H9 (cell line): ENCODE results near the gene ADAM19. TPM values are rescaled to one million over a fixed set of nuclear protein-coding genes. Genes with fewer than 3 reads are reported as not detected.

ENCODE experiments used
- DNase-seq: peaks from one replicate; pipeline ENCODE4 v3.0.0-alpha.2; 2017
- H2AFZ ChIP-seq: one replicate; pipeline ENCODE4 v1.6.1; 2013; ENCODE audit warnings: mild to moderate bottlenecking, low read length, control low read depth, moderate library complexity
- H2AK5ac ChIP-seq: 2 replicates; pipeline ENCODE4 v1.6.1; 2013; ENCODE audit warnings: low read length, control low read depth, mixed read lengths; ENCODE audit not compliant: insufficient read length
- H2BK120ac ChIP-seq: one replicate; pipeline ENCODE4 v1.6.1; 2013; ENCODE audit warnings: low read depth, mild to moderate bottlenecking, low read length, control low read depth, inconsistent platforms; ENCODE audit not compliant: poor library complexity, severe bottlenecking
- H2BK12ac ChIP-seq: 2 replicates; pipeline ENCODE4 v1.6.1; 2013; ENCODE audit warnings: low read length, control low read depth, mixed read lengths, low read depth; ENCODE audit not compliant: insufficient read length
- H2BK15ac ChIP-seq: 2 replicates; pipeline ENCODE4 v1.6.1; 2013; ENCODE audit warnings: low read depth, low read length, control low read depth
- H2BK20ac ChIP-seq: one replicate; pipeline ENCODE4 v1.6.1; 2013; ENCODE audit warnings: low read depth, mild to moderate bottlenecking, low read length, control low read depth, inconsistent platforms; ENCODE audit not compliant: poor library complexity, severe bottlenecking
- H2BK5ac ChIP-seq: 2 replicates; pipeline ENCODE4 v1.6.1; 2013; ENCODE audit warnings: low read length, control low read depth, mixed read lengths; ENCODE audit not compliant: insufficient read length
- H3K14ac ChIP-seq: 2 replicates; pipeline ENCODE4 v1.6.1; 2013; ENCODE audit warnings: low read length, control low read depth; ENCODE audit not compliant: insufficient read depth
- H3K18ac ChIP-seq: 2 replicates; pipeline ENCODE4 v1.6.1; 2013; ENCODE audit warnings: low read depth, mild to moderate bottlenecking, mixed read lengths, low read length, control low read depth; ENCODE audit not compliant: insufficient read length
- H3K23ac ChIP-seq: 2 replicates; pipeline ENCODE4 v1.6.1; 2013; ENCODE audit warnings: low read length, control low read depth, mixed read lengths, low read depth; ENCODE audit not compliant: insufficient read length
- H3K23me2 ChIP-seq: 2 replicates; pipeline ENCODE4 v1.6.1; 2013; ENCODE audit warnings: low read depth, mild to moderate bottlenecking, mixed read lengths, low read length, control low read depth; ENCODE audit not compliant: insufficient read length, poor library complexity, severe bottlenecking
- H3K27ac ChIP-seq: 2 replicates; pipeline ENCODE4 v1.5.1; 2013; ENCODE audit warnings: low read length, control low read depth, mixed read lengths, low read depth; ENCODE audit not compliant: insufficient read length
- H3K27me3 ChIP-seq: 2 replicates; pipeline ENCODE4 v1.6.1; 2013; ENCODE audit warnings: low read length, control low read depth, inconsistent platforms; ENCODE audit not compliant: insufficient read depth
- H3K4ac ChIP-seq: 2 replicates; pipeline ENCODE4 v1.6.1; 2013; ENCODE audit warnings: low read depth, mild to moderate bottlenecking, control low read depth, inconsistent platforms, low read length, moderate library complexity
- H3K4me1 ChIP-seq: 2 replicates; pipeline ENCODE4 v1.6.1; 2013; ENCODE audit warnings: low read length, control low read depth, inconsistent platforms; ENCODE audit not compliant: insufficient read depth
- H3K4me2 ChIP-seq: 2 replicates; pipeline ENCODE4 v1.6.1; 2013; ENCODE audit warnings: low read length, control low read depth, mixed read lengths; ENCODE audit not compliant: insufficient read length, insufficient read depth
- H3K56ac ChIP-seq: 2 replicates; pipeline ENCODE4 v1.6.1; 2013; ENCODE audit warnings: low read depth, mild to moderate bottlenecking, mixed read lengths, low read length, control low read depth; ENCODE audit not compliant: insufficient read length
- H3K79me1 ChIP-seq: 2 replicates; pipeline ENCODE4 v1.6.1; 2013; ENCODE audit warnings: low read depth, mild to moderate bottlenecking, moderate library complexity, low read length, control low read depth, inconsistent platforms; ENCODE audit not compliant: insufficient read depth, poor library complexity, severe bottlenecking
- H3K79me2 ChIP-seq: 2 replicates; pipeline ENCODE4 v1.6.1; 2013; ENCODE audit warnings: low read length, control low read depth, inconsistent platforms; ENCODE audit not compliant: insufficient read depth
- H3K9ac ChIP-seq: 2 replicates; pipeline ENCODE4 v1.6.1; 2013; ENCODE audit warnings: low read length, control low read depth, mixed read lengths; ENCODE audit not compliant: insufficient read length; ENCODE audit errors: extremely low read depth
- H3K9me3 ChIP-seq: one replicate; pipeline ENCODE4 v1.6.1; 2013; ENCODE audit warnings: low read depth, low read length, inconsistent platforms; ENCODE audit not compliant: control insufficient read depth
- H3T11ph ChIP-seq: one replicate; pipeline ENCODE4 v1.6.1; 2013; ENCODE audit warnings: mild to moderate bottlenecking, low read length, control low read depth, inconsistent platforms
- H4K20me1 ChIP-seq: one replicate; pipeline ENCODE4 v1.6.1; 2013; ENCODE audit not compliant: control insufficient read depth, insufficient read length, insufficient read depth
- H4K5ac ChIP-seq: 2 replicates; pipeline ENCODE4 v1.6.1; 2013; ENCODE audit warnings: low read depth, mild to moderate bottlenecking, mixed read lengths, low read length, control low read depth; ENCODE audit not compliant: insufficient read length
- H4K8ac ChIP-seq: replicated peaks from 2 replicates; pipeline ENCODE4 v1.6.1; 2013; ENCODE audit warnings: low read length, control low read depth, mixed read lengths, low read depth; ENCODE audit not compliant: insufficient read length
- H4K91ac ChIP-seq: 2 replicates; pipeline ENCODE4 v1.6.1; 2013; ENCODE audit warnings: low read depth, mild to moderate bottlenecking, moderate library complexity, mixed read lengths, low read length, control low read depth; ENCODE audit not compliant: insufficient read length
- H3K27ac Mint-ChIP-seq, 3 experiments: 2 replicates in 2 of 3; 3 replicates in 1 of 3; pipeline ENCODE4 v1.8.0; 2020 to 2021; ENCODE audit warnings: mixed read lengths in 3 of 3, mild to moderate bottlenecking in 1 of 3, moderate library complexity in 1 of 3
- H3K27me3 Mint-ChIP-seq: 2 replicates; pipeline ENCODE4 v1.8.0; 2021; ENCODE audit warnings: low read depth, mild to moderate bottlenecking, moderate library complexity, mixed read lengths
- H3K36me3 Mint-ChIP-seq, 3 experiments: 2 replicates in 2 of 3; 3 replicates in 1 of 3; pipeline ENCODE4 v1.8.0; 2020 to 2021; ENCODE audit warnings: low read depth in 3 of 3, mixed read lengths in 3 of 3; ENCODE audit not compliant: insufficient read depth in 1 of 3
- H3K4me1 Mint-ChIP-seq, 2 experiments: 2 replicates each; pipeline ENCODE4 v1.8.0; 2020; ENCODE audit warnings: mixed read lengths in 2 of 2
- H3K4me3 Mint-ChIP-seq, 2 experiments: 2 replicates in 1 of 2; 3 replicates in 1 of 2; pipeline ENCODE4 v1.8.0; 2020 to 2021; ENCODE audit warnings: mild to moderate bottlenecking in 2 of 2, mixed read lengths in 2 of 2, moderate library complexity in 1 of 2
- H3K9me3 Mint-ChIP-seq, 2 experiments: 2 replicates in 1 of 2; 3 replicates in 1 of 2; pipeline ENCODE4 v1.8.0; 2020; ENCODE audit warnings: mild to moderate bottlenecking in 2 of 2, mixed read lengths in 2 of 2, moderate library complexity in 1 of 2
- WGBS: extraction: QIAGEN DNeasy Blood & Tissue Kit; methylation state at CpG from one replicate; pipeline ENCODE4 v1.1.7; 2013; ENCODE audit warnings: missing lambda C conversion rate, low lambda C conversion rate, mixed read lengths; ENCODE audit not compliant: insufficient read length; ENCODE audit errors: extremely low coverage; 5-methylcytosine and 5-hydroxymethylcytosine counted together
- total RNA-seq: library from RNA; stranded (reverse); gene quantifications from 2 replicates; pipeline ENCODE4 v1.2.1, GENCODE V29; 2021
- TF ChIP-seq, protein P1 (sequence below): fragments of 200-600 bp; sonication (generic); conservative IDR thresholded peaks from 3 replicates; pipeline ENCODE4 v1.8.0; 2021; ENCODE audit warnings: antibody characterized with exemption, mild to moderate bottlenecking

Gene ADAM19
- total RNA-seq, 1 experiment from 2014 or later, result 9.9 TPM

DNA sequence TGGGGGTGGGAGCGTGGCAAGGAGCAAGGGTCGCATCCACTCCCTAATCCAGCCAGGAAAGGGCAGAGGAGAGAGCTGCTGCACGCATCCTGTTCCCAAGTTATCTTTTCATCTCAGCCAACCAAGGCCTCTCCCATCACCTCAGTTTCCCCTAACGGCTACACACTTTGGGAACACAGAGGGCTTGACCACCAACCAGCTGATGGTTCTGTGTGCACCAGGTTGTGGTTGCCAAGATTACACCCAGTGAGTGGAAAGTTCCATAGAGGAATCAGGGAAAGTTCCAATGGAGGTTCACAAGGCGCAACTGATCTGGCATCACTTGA is 53.9 kb downstream of the ADAM19 start:
- Histone ChIP-seq H3K4ac (no peak overlapping the region), H3T11ph (no peak overlapping the region), H3K27ac (no peak overlapping the region), H2BK15ac (no peak overlapping the region), H2BK20ac (no peak overlapping the region), H4K8ac (no peak overlapping the region), H2BK120ac (no peak overlapping the region), H3K23me2 (no peaks in the 10 kb centered on the region), H4K5ac (no peak overlapping the region), H4K91ac (no peak overlapping the region), H2BK5ac (no peak overlapping the region), H3K79me2 (no peaks in the 10 kb centered on the region), H3K79me1 (no peaks in the 10 kb centered on the region), H3K14ac (no peak overlapping the region), H4K20me1 (no peaks in the 10 kb centered on the region), H3K18ac (no peak overlapping the region), H3K4me2 (no peak overlapping the region), H2AK5ac (no peak overlapping the region), H3K56ac (no peak overlapping the region), H2BK12ac (no peak overlapping the region), H3K9me3 (no peaks in the 10 kb centered on the region), H3K9ac (no peak overlapping the region), H2AFZ (no peak overlapping the region), H3K23ac (no peak overlapping the region), H3K4me1 (no peaks in the 10 kb centered on the region), H3K27me3 (no peaks in the 10 kb centered on the region)
- no peak overlapping the region for H3K4me3 Mint-ChIP-seq
- 0 out of 7 replicates have a peak overlapping the region, but pooled peaks of 1 of the 3 experiments have one; percentile 68 for H3K27ac Mint-ChIP-seq
- H3K4me1 Mint-ChIP-seq, result no peaks in the 10 kb centered on the region
- no peaks in the 10 kb centered on the region for H3K36me3 Mint-ChIP-seq
- DNase-seq, result no peak
- TF ChIP-seq, protein P1, sequence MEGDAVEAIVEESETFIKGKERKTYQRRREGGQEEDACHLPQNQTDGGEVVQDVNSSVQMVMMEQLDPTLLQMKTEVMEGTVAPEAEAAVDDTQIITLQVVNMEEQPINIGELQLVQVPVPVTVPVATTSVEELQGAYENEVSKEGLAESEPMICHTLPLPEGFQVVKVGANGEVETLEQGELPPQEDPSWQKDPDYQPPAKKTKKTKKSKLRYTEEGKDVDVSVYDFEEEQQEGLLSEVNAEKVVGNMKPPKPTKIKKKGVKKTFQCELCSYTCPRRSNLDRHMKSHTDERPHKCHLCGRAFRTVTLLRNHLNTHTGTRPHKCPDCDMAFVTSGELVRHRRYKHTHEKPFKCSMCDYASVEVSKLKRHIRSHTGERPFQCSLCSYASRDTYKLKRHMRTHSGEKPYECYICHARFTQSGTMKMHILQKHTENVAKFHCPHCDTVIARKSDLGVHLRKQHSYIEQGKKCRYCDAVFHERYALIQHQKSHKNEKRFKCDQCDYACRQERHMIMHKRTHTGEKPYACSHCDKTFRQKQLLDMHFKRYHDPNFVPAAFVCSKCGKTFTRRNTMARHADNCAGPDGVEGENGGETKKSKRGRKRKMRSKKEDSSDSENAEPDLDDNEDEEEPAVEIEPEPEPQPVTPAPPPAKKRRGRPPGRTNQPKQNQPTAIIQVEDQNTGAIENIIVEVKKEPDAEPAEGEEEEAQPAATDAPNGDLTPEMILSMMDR, result no peak
- whole genome bisulfite sequencing, result no CpG with 5 or more reads among the region's 5 CpGs
- no peaks in the 10 kb centered on the region for H3K27me3 Mint-ChIP-seq
- H3K9me3 Mint-ChIP-seq, result no peaks in the 10 kb centered on the region
